Thoracic aorta (tissue), 2 donors: ENCODE data around the gene C1QTNF2. TPM values are rescaled to one million over a fixed set of nuclear protein-coding genes. Genes with fewer than 3 reads are reported as not detected.
"Not testable (repeated sequence)": the region's sequence is repeated elsewhere in the genome, so short reads cannot be mapped to it uniquely, and the experiment has no call there.

ENCODE experiments used
- ATAC-seq: fragments of 150-250 bp; one replicate; pipeline ENCODE4 v1.8.0; 2017; ENCODE audit warnings: low read depth; ENCODE audit not compliant: insufficient number of reproducible peaks, low FRiP score
- DNase-seq: peaks from one replicate; pipeline ENCODE4 v3.0.0-alpha.2; 2020; ENCODE audit warnings: low spot score
- H3K27ac ChIP-seq, 2 donors: fragments of 200-600 bp; sonication (generic); 1 replicate in 1 of 2; 2 replicates in 1 of 2; pipeline ENCODE4 v1.5.1; 2016; ENCODE audit warnings: mild to moderate bottlenecking in 2 of 2, moderate library complexity in 2 of 2
- H3K27me3 ChIP-seq: fragments of 200-600 bp; sonication (generic); replicated peaks from 2 replicates; pipeline ENCODE4 v1.6.0; 2016; ENCODE audit warnings: mild to moderate bottlenecking; ENCODE audit not compliant: insufficient read depth
- H3K36me3 ChIP-seq: fragments of 200-600 bp; sonication (generic); one replicate; pipeline ENCODE4 v1.5.1; 2016
- H3K4me1 ChIP-seq, 2 donors: fragments of 200-600 bp; sonication (generic); 1 replicate in 1 of 2; 2 replicates in 1 of 2; pipeline versions ENCODE4 v1.5.1 to v1.6.0; 2016; ENCODE audit warnings: low read depth in 2 of 2, mild to moderate bottlenecking in 1 of 2; ENCODE audit not compliant: control insufficient read depth in 1 of 2
- H3K4me3 ChIP-seq: fragments of 200-600 bp; sonication (generic); 2 replicates; pipeline ENCODE4 v1.5.1; 2016; ENCODE audit warnings: mild to moderate bottlenecking
- H3K9me3 ChIP-seq: fragments of 200-600 bp; sonication (generic); 2 replicates; pipeline ENCODE4 v1.5.1; 2016
- CTCF ChIP-seq: fragments of 200-600 bp; sonication (generic); IDR thresholded peaks from one replicate; pipeline ENCODE4 v1.5.1; 2019; ENCODE audit warnings: antibody characterized with exemption
- total RNA-seq, 2 donors: library from RNA; depleted of rRNA; stranded (reverse); fragments of >200 nt; gene quantifications; one replicate each; pipeline versions ENCODE4 v1.1.0 to v1.2.3, GENCODE V29; 2016

Gene C1QTNF2
- total RNA-seq, 2 donors from 2014 or later: 8.3 to 13.8 TPM

DNA sequence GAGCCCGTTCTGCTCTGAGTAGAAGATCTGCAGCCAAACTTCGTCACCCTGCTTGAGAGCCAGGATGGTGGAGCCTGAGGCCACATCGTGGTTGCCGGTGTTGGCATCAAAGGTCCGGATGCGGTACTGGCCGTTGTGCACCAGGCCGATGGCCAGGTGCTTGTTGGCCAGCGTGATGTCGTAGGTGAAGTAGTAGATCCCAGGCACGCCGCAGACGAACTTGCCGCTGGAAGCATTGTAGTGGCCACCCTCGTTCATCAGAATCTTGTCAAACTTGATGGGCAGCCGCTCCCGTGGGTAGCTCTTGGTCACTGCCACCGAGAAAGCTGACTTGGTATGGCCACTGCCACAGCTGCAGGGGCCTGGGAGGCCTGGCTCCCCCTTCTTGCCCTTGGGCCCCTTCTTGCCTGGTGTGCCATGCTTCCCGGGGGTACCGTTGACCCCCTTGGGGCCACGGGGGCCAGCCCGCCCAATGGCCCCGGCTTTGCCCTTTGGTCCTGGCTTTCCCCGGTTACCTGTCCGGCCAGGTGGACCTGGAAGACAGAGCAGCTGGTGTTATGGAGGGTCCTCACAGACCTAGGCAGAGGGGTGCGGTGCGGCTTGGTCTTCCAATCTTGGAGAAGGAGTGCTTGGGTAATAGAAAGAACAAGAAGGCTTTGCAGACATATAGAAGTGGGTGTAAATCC lies 21.0 kb downstream of the C1QTNF2 start:
- H3K27ac ChIP-seq: no peak overlapping the region
- no peak overlapping the region for H3K4me3 ChIP-seq
- H3K9me3 ChIP-seq: no peaks in the 10 kb centered on the region
- no peak for TF ChIP-seq CTCF
- H3K27me3 ChIP-seq: no peaks in the 10 kb centered on the region
- H3K4me1 ChIP-seq: peaks cover 6 to 11% of the 10 kb centered on the region in 2 donors
- peaks cover 9% of the 10 kb centered on the region for H3K36me3 ChIP-seq
- DNase-seq: no peak
- no peak for ATAC-seq

DNA sequence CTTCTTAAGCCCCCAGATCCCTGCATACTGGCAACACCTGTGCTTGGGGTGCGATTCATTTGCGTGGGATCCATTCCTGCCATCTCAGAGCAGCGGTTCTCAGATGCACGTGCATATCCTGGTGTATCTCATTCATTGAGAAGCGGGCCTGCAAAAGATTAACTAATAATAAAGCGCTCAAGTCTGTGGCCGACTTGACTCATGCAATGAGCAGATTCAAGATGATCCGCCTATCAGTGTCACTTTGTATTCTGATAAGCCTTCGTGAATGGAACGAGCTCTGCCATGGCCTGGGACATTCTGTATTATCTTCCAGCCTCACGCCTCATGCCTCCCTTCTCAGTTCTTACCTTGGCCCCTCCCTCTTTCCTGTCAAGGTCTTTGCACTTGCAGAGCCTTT lies 22.3 kb downstream of the C1QTNF2 start:
- Histone ChIP-seq H3K4me1 (peaks cover 0 to 4% of the 10 kb centered on the region in 2 donors), H3K36me3 (peaks cover 9% of the 10 kb centered on the region), H3K27me3 (no peaks in the 10 kb centered on the region), H3K9me3 (no peaks in the 10 kb centered on the region), H3K4me3 (no peak overlapping the region), H3K27ac (no peak overlapping the region)
- TF ChIP-seq CTCF: no peak
- no peak for DNase-seq
- ATAC-seq: no peak

GRCh38 chr5:160347448-160347847 lies 23.0 kb downstream of the C1QTNF2 start:
- Histone ChIP-seq H3K4me1 (peaks cover 0 to 4% of the 10 kb centered on the region in 2 donors), H3K4me3 (no peak overlapping the region), H3K27me3 (no peaks in the 10 kb centered on the region), H3K36me3 (peaks cover 9% of the 10 kb centered on the region), H3K9me3 (no peaks in the 10 kb centered on the region), H3K27ac (no peak overlapping the region)
- no peak for ATAC-seq
- no peak for DNase-seq
- no peak for TF ChIP-seq CTCF

DNA sequence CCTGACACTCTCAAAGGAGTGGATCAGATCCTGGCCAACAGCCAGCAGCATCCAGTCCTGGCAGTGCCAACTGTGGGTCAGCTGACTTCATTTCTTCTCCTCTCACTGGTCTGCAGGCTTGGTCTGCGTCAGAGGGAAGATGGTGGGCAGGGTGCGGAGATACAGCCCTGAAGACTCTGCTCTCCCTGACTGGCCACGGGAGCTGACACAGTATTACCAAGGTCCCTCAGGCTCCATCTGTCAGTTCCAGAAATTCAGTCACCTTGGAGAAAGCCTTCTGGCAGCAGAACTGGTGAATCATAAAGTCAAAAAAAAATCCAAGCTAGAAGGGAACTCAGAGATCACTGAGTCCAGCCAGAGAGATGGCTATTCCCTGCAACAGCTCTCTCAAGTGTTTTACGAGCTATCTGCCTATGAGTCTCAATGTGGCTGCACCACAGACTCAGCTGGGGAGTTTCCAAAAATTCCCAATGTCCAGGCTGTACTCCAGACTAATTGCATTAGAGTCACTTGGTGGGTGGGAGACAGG lies 27.9 kb downstream of the C1QTNF2 start:
- no peak for ATAC-seq
- H3K36me3 ChIP-seq: no peaks in the 10 kb centered on the region
- H3K9me3 ChIP-seq: no peaks in the 10 kb centered on the region
- H3K4me1 ChIP-seq: peaks cover 0 to 4% of the 10 kb centered on the region in 2 donors
- H3K27me3 ChIP-seq: no peaks in the 10 kb centered on the region
- H3K27ac ChIP-seq: no peak overlapping the region
- H3K4me3 ChIP-seq: no peak overlapping the region
- no peak for TF ChIP-seq CTCF
- DNase-seq: no peak

GRCh38 chr5:160341309-160341870 lies 29.0 kb downstream of the C1QTNF2 start:
- H3K4me1 ChIP-seq: peaks cover 0 to 4% of the 10 kb centered on the region in 2 donors
- no peaks in the 10 kb centered on the region for H3K36me3 ChIP-seq
- no peaks in the 10 kb centered on the region for H3K9me3 ChIP-seq
- H3K4me3 ChIP-seq: no peak overlapping the region
- no peak for DNase-seq
- no peak for ATAC-seq
- TF ChIP-seq CTCF: no peak
- H3K27ac ChIP-seq: no peak overlapping the region
- H3K27me3 ChIP-seq: no peaks in the 10 kb centered on the region

GRCh38 chr5:160340513-160340912 lies 29.9 kb downstream of the C1QTNF2 start:
- H3K36me3 ChIP-seq, H3K27ac ChIP-seq, H3K27me3 ChIP-seq, ATAC-seq, H3K9me3 ChIP-seq, DNase-seq, H3K4me3 ChIP-seq, H3K4me1 ChIP-seq: not testable (repeated sequence)
